GM10266 (cell line): ENCODE results near the gene PPFIBP2.
A peak's percentile ranks its signal among the peaks of the same experiment; 100 is the strongest.

Experiments used
- DNase-seq: peaks from one replicate; pipeline ENCODE4 v3.0.0; 2012; ENCODE audit errors: extremely low spot score
- CTCF ChIP-seq: IDR thresholded peaks from 2 replicates; pipeline ENCODE4 v1.5.1; 2012; ENCODE audit warnings: mild to moderate bottlenecking, low read depth; ENCODE audit not compliant: control insufficient read depth, insufficient read depth; ENCODE audit errors: missing control alignments

PPFIBP2 gene

DNA sequence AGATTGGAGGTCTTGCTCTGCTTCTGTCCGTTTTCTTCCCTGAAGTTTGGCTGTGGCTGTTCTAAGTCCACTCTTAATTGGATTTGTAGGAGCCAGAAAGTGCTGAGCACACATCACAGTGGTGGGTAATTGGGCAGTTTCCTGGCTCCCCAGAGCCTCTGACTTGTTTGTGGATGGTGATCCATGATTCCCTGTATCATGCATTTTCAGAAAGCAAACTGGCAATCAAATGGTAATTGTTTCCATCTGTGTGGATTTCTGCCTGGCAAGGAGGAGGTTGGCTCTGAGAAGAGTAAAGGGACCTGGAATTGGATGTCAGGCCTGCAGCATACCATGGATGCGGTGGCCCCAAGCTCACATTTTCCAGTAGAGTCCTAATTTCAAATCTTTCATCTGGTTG is 49.5 kb downstream of the PPFIBP2 start:
- DNase-seq: no peak

DNA sequence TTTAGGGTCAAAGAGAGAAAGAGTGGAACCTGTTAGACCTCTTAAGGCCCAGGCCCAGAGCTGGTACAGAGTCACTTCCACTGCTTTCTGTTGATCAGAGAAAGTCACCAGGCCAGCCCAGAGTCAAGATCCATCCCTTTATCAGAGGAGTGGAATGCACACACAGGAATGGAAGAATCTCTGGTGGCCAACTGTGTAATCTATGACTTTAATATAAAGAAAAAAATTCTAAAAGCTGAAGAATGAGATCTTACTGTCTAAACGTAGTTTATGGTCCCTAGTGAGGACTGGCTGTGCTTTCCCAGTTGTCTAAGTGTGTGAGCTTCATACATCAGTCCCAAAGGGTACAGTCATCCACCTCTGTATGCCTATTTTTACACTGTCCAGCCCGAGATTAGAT is 51.0 kb downstream of the PPFIBP2 start:
- no peak for DNase-seq
- TF ChIP-seq CTCF: no peak

More for the DNA sequence above, 49.5 kb downstream of the PPFIBP2 start:
- no peak for TF ChIP-seq CTCF

DNA sequence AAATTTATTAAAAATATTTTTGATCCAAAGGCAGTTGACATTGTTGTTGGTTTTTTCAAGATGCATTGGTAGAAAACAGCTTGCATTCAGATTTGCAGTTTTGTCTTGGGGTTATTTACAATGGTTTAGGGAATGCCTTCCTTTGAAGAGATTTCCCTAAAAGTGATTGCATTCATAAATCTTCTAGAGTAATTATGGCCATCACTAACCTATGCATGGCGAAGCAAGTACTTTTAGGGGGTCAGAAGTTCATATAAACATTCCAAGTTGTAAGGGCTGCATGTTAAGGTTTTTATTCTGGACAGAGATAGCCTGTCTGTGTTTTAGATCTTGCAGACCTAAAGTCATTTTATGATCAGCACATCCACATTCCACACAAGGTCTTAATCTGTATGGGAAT is 53.5 kb downstream of the PPFIBP2 start:
- TF ChIP-seq CTCF: no peak
- no peak for DNase-seq

DNA sequence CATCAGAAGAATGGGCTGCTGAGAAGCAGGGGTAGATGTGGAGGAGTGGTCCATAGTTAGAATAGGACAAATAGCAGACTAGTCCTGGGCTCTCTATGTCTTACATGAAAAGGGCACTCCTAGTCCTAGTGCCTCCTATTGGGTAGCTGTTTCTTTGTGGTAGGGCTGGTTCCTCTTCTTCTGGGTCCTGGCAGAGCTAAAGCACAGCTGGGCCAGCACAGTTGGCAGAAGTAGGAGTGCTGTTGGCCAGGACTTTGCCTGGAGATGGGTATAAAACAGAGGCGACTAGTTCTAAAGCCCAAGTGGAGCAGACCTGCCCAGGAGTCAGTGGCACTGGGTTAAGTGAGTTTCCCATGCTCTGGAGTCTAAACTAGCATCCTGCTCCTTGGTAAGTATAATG is 55.2 kb downstream of the PPFIBP2 start:
- TF ChIP-seq CTCF: no peak
- DNase-seq: no peak

DNA sequence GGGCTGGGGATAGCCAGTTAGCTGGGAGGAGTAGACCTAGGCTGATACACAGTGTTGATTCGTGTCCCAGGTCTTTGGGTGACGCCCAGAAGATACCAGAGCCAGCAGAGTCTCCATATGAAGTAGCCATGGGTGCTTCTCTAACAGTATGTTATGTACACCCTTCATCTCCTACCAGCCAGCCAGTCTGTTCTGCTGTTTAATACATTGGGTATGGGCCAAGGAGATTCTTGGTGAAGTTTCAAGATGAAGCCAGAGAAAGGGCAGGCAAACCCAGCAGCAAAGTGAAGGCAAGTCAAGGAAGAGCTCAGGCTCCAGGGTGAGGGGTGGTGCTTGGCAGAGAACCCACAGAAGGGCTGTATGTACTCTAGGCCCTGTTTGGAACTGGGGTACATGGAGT is 56.4 kb downstream of the PPFIBP2 start:
- DNase-seq: no peak
- no peak for TF ChIP-seq CTCF

- DNase-seq: no peak
Observed at GRCh38 chr11:7570938-7571521, 57.2 kb downstream of the PPFIBP2 start.

DNA sequence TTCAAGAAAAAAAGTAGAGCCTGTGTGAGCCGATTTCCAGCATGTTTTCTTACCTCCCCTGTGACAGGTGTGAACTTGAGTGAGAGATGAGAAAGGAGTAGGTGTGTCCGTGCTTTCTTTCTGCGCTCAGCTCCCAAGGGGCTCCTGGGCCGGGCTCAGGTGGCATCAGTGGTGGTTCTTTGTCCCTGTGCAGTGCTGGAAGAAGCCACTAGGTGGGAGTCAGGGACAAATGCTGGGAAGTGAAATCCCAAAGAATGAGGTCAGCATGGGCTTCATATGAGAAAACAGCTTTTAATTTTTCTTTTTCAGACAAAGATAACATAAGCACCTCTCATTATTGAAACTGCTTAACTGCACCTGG is 57.8 kb downstream of the PPFIBP2 start:
- peak; percentile 25 for DNase-seq
- TF ChIP-seq CTCF: peak; percentile 74

More at GRCh38 chr11:7570938-7571521, 57.2 kb downstream of the PPFIBP2 start:
- TF ChIP-seq CTCF: peak; percentile 6
